GM18511 (cell line): Measurements from ENCODE around the gene ELL.
"Not testable (repeated sequence)": the region's sequence is repeated elsewhere in the genome, so short reads cannot be mapped to it uniquely, and the experiment has no call there.

Experiments used
- ATAC-seq: cut with Tn5 transposase; IDR thresholded peaks from one replicate; pipeline ENCODE4 v1.9.1; 2021; ENCODE audit warnings: mild to moderate bottlenecking, moderate library complexity; ENCODE audit not compliant: unreplicated experiment

The ELL gene

DNA sequence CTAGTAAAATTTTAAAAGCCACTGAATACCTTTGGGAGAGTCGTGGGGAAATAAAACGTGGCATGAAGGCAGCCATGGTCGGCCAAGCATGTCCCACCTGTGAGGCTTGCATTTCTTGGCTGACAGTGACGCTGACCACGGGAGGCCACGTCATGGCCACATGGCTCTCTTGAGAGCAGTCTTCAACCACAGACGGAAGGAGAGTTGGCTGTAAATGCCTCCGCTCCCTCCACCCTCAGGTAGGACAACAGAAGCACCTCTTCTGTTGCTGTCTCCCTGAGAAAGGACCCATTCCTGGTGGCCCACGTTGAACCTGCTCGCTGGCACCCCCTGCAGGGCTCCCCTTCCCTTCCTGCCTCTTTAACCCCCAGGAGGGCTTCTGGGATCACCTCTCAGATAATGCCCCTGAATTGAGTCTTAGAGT, 113.8 kb downstream of the ELL start:
- no peak for ATAC-seq

GRCh38 chr19:18406749-18407148, 115.1 kb downstream of the ELL start:
- no peak for ATAC-seq

DNA sequence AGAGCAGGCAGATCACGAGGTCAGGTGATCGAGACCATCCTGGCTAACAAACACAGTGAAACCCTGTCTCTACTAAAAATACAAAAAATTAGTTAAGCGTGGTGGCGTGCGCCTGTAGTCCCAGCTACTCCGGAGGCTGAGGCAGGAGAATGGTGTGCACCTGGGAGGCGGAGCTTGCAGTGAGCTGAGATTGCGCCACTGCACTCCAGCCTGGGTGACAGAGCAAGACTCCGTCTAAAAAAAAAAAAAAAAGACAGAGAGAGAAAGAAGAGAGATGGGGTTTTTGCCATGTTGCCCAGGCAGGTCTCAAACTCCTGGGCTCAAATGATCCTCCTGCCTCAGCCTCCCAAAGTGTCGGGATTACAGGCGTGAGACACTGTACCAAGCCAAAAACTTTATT, 116.1 kb downstream of the ELL start:
- not testable (repeated sequence) for ATAC-seq

DNA sequence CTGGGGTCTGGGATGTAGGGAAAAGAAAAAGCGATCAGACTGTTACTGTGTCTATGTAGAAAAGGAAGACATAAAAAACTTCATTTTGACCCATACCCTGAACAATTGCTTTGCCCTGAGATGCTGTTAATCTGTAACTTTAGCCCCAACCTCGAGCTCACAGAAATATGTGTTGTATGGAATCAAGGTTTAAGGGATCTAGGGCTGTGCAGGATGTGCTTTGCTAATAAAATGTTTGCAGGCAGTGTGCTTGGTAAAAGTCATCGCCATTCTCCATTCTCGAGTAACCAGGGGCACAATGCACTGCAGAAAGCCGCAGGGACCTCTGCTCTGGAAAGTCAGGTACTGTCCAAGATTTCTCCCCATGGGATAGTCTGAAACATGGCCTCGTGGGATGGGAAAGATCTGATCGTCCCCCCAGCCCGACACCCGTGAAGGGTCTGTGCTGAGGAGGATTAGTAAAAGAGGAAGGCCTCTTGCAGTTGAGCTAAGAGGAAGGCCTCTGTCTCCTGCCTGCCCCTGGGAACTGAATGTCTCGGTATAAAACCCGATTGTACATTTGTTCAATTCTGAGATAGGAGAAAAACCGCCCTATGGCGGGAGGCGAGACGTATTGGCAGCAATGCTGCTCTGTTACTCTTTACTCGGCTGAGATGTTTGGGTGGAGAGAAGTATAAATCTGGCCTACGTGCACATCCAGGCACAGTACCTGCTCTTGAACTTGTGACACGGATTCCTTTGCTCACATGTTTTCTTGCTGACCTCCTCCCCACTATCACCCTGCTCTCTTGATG, 119.2 kb downstream of the ELL start:
- ATAC-seq, result not testable (repeated sequence)

DNA sequence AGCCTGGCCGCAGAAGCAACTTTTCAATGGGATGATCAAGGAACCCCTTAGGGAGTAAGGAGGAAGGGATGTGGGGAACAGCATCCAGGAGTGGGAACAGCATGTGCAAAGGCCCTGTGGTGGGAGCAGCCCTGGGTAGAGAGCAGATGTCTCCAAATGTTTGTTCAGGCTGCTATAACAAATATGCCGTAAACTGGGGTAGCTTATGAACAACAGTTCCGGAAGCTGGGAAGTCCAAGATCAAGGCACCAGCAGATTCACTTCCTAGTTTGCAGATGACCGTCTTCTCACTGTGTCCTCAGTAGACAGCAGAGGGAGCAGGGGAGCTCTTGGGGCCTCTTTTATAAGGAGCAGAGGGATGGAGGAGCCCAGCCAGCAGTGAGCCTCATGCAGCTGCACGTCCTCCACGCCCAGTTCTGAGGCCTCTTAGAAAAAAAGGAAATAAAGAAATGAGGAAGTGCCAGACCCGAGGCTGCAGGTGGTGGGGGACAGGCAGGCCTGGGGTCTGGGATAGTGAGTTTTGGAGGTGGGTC, 120.2 kb downstream of the ELL start:
- no peak for ATAC-seq

DNA sequence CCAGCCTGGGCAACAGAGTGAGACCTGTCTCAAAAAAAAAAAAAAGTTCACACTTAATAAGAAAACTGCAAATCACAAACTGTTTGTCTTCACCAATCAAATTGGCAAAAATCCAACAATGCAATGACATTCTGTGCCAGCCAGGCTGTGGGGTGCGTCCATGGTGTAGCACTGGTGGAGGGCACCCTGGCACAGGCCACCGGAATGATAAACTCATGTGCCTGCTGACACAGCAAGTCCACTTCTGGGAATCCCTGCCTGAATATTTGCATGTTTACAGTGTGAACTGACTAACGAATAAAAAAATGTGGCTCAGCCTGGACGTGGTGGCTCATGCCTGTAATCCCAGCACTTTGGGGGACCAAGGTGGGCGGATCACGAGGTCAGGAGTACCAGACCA, 122.9 kb downstream of the ELL start:
- ATAC-seq, result no peak

GRCh38 chr19:18397242-18398202, 124.3 kb downstream of the ELL start, which contains the start of gene LRRC25:
Gene LRRC25, minus strand, starts transcription at chr19:18397622. Its CDS starts 659 bp downstream, at chr19:18396963.
- ATAC-seq, result no peak

DNA sequence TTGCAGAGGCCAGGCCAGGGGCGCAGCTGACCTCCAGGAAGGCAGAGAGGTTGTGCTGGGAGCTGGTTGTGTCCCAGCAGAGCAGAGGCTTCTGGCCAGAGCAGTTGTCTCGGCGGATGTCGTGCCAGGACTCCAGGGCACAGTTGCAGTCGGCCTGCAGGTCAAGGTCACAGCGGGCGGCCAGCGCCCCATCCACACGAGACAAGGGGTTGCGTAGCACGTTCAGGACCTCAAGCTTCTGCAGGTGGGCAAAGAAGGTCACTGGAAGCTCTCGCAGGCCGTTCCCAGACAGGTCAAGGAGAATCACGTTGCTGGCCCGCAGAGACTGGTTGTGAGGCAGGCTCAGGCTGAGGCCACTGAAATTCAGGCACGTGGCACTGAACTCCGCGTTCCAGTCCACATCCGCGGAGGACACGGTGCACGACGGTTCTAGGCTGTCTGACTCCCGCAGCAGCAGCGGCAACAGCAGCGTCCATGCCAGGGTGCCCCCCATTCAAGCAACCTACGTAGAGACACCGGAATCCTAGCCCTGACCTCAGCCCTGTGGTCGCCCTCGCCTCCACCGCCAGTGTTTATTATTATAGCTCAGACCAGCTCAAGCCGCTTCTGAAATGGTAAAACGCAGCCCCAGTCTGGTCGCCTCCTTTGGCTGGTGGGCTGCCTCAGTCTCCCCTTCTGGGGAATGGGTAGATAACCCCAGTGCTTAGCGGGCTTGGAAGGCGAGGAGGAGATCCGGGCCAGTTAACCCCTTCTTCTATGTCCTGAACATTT, 125.2 kb downstream of the ELL start:
- ATAC-seq, result no peak

DNA sequence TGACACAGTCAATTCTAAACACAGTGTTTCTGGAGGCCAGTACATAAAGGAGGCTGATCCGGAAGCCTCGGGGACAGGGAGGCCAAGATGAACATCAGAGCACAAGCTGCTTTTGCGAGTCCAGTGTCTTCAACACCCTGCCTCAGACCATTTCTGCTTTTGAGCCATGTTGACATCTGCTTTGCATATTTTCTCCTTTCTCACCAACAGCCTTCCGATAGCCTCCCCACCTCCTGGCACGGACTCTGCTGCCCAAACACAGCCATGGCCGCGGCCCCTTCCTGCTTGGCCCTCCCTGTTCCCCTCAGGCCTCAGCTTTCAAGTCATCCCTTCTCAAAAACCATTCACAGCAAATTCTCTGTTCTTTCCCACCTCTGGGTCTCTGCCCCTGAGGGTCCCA, 128.0 kb downstream of the ELL start:
- no peak for ATAC-seq

- ATAC-seq, result no peak
Observed at GRCh38 chr19:18392926-18393325, 128.9 kb downstream of the ELL start.
